ENCODE results near the gene MSH3.
"Not testable (repeated sequence)": the region's sequence is repeated elsewhere in the genome, so short reads cannot be mapped to it uniquely, and the experiment has no call there.

Gene MSH3

GRCh38 chr5:80711216-80711615 is 56.8 kb downstream of the MSH3 start:
- no peak for DNase-seq

- DNase-seq, result no peak
These were observed 57.5 kb downstream of the MSH3 start for GRCh38 chr5:80711938-80712337.

- no peak for DNase-seq
These were observed 58.5 kb downstream of the MSH3 start for GRCh38 chr5:80712919-80713318.

GRCh38 chr5:80713631-80714030 is 59.2 kb downstream of the MSH3 start:
- DNase-seq, result no peak

- no peak for DNase-seq
These were observed 60.3 kb downstream of the MSH3 start for GRCh38 chr5:80714570-80715298.

- no peak for DNase-seq
These were observed 61.4 kb downstream of the MSH3 start for GRCh38 chr5:80715887-80716286.

GRCh38 chr5:80720181-80720580 is 65.7 kb downstream of the MSH3 start:
- no peak for DNase-seq

- DNase-seq, result no peak
These were observed 68.5 kb downstream of the MSH3 start for GRCh38 chr5:80722916-80723315.

- no peak for DNase-seq
These were observed 71.0 kb downstream of the MSH3 start for GRCh38 chr5:80725446-80725845.

GRCh38 chr5:80736730-80737129 is 82.3 kb downstream of the MSH3 start:
- DNase-seq, result no peak

GRCh38 chr5:80738466-80738865 is 84.0 kb downstream of the MSH3 start:
- DNase-seq, result no peak

- DNase-seq, result no peak
These were observed 84.6 kb downstream of the MSH3 start for GRCh38 chr5:80739057-80739456.

GRCh38 chr5:80739496-80739895 is 85.0 kb downstream of the MSH3 start:
- no peak for DNase-seq

- DNase-seq, result no peak
These were observed 85.4 kb downstream of the MSH3 start for GRCh38 chr5:80739898-80740297.

- not testable (repeated sequence) for DNase-seq
These were observed 86.0 kb downstream of the MSH3 start for GRCh38 chr5:80740488-80740887.

- DNase-seq, result no peak
These were observed 86.5 kb downstream of the MSH3 start for GRCh38 chr5:80740999-80741398.

- DNase-seq, result no peak
These were observed 89.7 kb downstream of the MSH3 start for GRCh38 chr5:80744149-80744548.

GRCh38 chr5:80745490-80745889 is 91.0 kb downstream of the MSH3 start:
- no peak for DNase-seq

GRCh38 chr5:80747922-80748321 is 93.5 kb downstream of the MSH3 start:
- DNase-seq, result no peak

- DNase-seq, result no peak
These were observed 98.0 kb downstream of the MSH3 start for GRCh38 chr5:80752427-80752826.

GRCh38 chr5:80753712-80754111 is 99.3 kb downstream of the MSH3 start:
- no peak for DNase-seq

- no peak for DNase-seq
These were observed 100.4 kb downstream of the MSH3 start for GRCh38 chr5:80754900-80755299.

- no peak for DNase-seq
These were observed 101.2 kb downstream of the MSH3 start for GRCh38 chr5:80755626-80756025.

- DNase-seq, result no peak
These were observed 101.8 kb downstream of the MSH3 start for GRCh38 chr5:80756292-80756691.

GRCh38 chr5:80757290-80757689 is 102.8 kb downstream of the MSH3 start:
- DNase-seq, result no peak
